ENCODE results near the gene MAPT.
"Not testable (repeated sequence)": the region's sequence is repeated elsewhere in the genome, so short reads cannot be mapped to it uniquely, and the experiment has no call there.

The MAPT gene

GRCh38 chr17:45956090-45956489 is 61.7 kb downstream of the MAPT start:
- no peak for DNase-seq

GRCh38 chr17:45956746-45957145 is 62.4 kb downstream of the MAPT start:
- DNase-seq, result not testable (repeated sequence)

GRCh38 chr17:45958307-45958706 is 64.0 kb downstream of the MAPT start:
- no peak for DNase-seq

GRCh38 chr17:45958994-45959665 is 64.8 kb downstream of the MAPT start:
- DNase-seq, result no peak

- DNase-seq, result no peak
These were observed 66.0 kb downstream of the MAPT start for GRCh38 chr17:45960311-45960710.

GRCh38 chr17:45961206-45961605 is 66.9 kb downstream of the MAPT start:
- DNase-seq, result no peak

GRCh38 chr17:45962221-45962972 is 68.0 kb downstream of the MAPT start:
- no peak for DNase-seq

GRCh38 chr17:45963283-45963682 is 68.9 kb downstream of the MAPT start:
- DNase-seq, result no peak

- DNase-seq, result no peak
These were observed 69.5 kb downstream of the MAPT start for GRCh38 chr17:45963889-45964288.

- no peak for DNase-seq
These were observed 70.3 kb downstream of the MAPT start for GRCh38 chr17:45964634-45965033.

GRCh38 chr17:45965812-45966211 is 71.5 kb downstream of the MAPT start:
- no peak for DNase-seq

- DNase-seq, result no peak
These were observed 72.4 kb downstream of the MAPT start for GRCh38 chr17:45966606-45967280.

GRCh38 chr17:45967378-45967777 is 73.0 kb downstream of the MAPT start:
- no peak for DNase-seq

GRCh38 chr17:45968732-45969131 is 74.4 kb downstream of the MAPT start:
- DNase-seq, result no peak

GRCh38 chr17:45969726-45970125 is 75.4 kb downstream of the MAPT start:
- DNase-seq, result no peak

GRCh38 chr17:45970659-45971058 is 76.3 kb downstream of the MAPT start:
- DNase-seq, result no peak

- DNase-seq, result no peak
These were observed 77.4 kb downstream of the MAPT start for GRCh38 chr17:45971698-45972141.

- DNase-seq, result no peak
These were observed 78.2 kb downstream of the MAPT start for GRCh38 chr17:45972531-45972930.

- DNase-seq, result no peak
These were observed 78.9 kb downstream of the MAPT start for GRCh38 chr17:45973099-45973780.

- DNase-seq, result no peak
These were observed 79.8 kb downstream of the MAPT start for GRCh38 chr17:45973946-45974859.

GRCh38 chr17:45974916-45975630 is 80.7 kb downstream of the MAPT start:
- no peak for DNase-seq

Data from NCI-H524 (cell line).